Measurements from ENCODE around the gene SCO2.

Gene SCO2

DNA sequence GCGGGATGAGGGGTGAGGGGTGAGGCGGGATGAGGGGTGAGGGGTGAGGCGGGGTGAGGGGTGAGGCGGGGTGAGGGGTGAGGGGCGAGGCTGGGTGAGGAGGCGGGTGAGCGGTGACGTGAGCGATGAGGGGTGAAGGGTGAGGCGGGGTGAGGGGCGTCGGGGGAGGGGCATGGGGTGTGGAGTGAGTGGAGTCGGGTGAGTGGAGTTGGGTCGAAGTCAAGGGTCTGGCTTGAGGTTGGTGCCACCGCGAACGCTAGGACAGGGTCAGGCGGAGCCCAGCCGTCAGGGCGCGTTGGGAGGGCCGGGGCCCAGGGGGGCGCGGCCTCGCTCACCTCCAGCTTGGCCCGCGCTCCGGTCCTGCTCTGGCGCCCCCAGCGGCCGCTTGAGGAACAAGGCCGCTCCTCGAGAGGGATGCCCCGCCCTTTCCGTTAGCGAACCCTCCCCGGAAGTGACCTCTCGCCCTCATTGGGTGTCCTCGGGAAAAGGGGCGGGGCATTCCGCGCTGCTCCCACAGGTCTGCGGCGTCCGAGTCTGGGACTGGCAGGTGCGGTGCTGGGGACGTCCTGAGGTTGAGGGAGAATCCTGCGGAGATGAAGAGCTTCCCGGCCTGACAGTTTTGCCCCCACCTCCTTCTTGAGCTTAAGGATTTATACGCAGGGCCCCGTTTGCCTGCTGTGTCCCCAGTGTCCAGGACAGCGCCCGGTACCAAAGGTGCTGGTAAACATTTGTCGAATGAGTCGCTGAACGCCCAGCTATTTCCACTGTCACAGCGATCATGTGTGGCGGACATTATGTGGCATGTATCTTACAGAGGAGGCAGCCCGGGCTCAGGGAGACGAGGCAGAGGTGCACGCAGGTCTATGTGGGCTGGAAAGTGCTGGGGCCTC is 37.4 kb upstream of the SCO2 start, which contains the start of gene SYCE3 (continued):
- TF ChIP-seq TRIM28 (IDR thresholded peaks at IDR 0.05; ENCODE audit: borderline replicate concordance, low read length) (no peak), ZNF596 (tag by site-specific recombination; IDR thresholded peaks at IDR 0.05) (no peak), ZNF707 (tag by site-specific recombination; IDR thresholded peaks at IDR 0.05) (no peak), ZNF501 (tag by site-specific recombination; IDR thresholded peaks at IDR 0.05) (no peak), KLF8 (tag by site-specific recombination; IDR thresholded peaks at IDR 0.05) (peak; percentile 98), ZNF830 (tag by site-specific recombination; IDR thresholded peaks at IDR 0.05; ENCODE audit: low read depth) (no peak), ZNF747 (tag by site-specific recombination; IDR thresholded peaks at IDR 0.05) (no peak), KLF16 (tag by site-specific recombination; IDR thresholded peaks at IDR 0.05) (peak; percentile 96), KLF10 (tag by site-specific recombination; IDR thresholded peaks at IDR 0.05) (no peak; the same call in 1 of the 2 replicates), SALL2 (tag by site-specific recombination; IDR thresholded peaks at IDR 0.05; ENCODE audit: borderline replicate concordance) (no peak), ZBTB20 (tag by site-specific recombination; IDR thresholded peaks at IDR 0.05) (peak; percentile 47; the same call in 1 of the 2 replicates), KLF9 (tag by site-specific recombination; IDR thresholded peaks at IDR 0.05; ENCODE audit: low read depth) (peak; percentile 95), ZNF174 (tag by site-specific recombination; IDR thresholded peaks at IDR 0.05) (no peak), ZXDB (tag by site-specific recombination; IDR thresholded peaks at IDR 0.05) (0 out of 2 replicates have a peak, but pooled peaks have one; percentile 24), ZNF623 (tag by site-specific recombination; IDR thresholded peaks at IDR 0.05) (no peak), PRDM10 (tag by site-specific recombination; IDR thresholded peaks at IDR 0.05) (peak; percentile 28; the same call in 1 of the 2 replicates), ZNF362 (tag by site-specific recombination; IDR thresholded peaks at IDR 0.05) (no peak), ZNF19 (tag by site-specific recombination; IDR thresholded peaks at IDR 0.05; ENCODE audit: low read depth) (no peak), INSM2 (tag by site-specific recombination; IDR thresholded peaks at IDR 0.05) (peak; percentile 55), ZBTB8A (tag by site-specific recombination; IDR thresholded peaks at IDR 0.05) (peak; percentile 25; the same call in 1 of the 2 replicates), ZIC2 (tag by site-specific recombination; IDR thresholded peaks at IDR 0.05) (peak; percentile 53; the same call in 1 of the 2 replicates), ZNF24 (tag by site-specific recombination; IDR thresholded peaks at IDR 0.05) (no peak), ZNF629 (tag by site-specific recombination; IDR thresholded peaks at IDR 0.05) (peak; percentile 57), ZNF341 (tag by site-specific recombination; IDR thresholded peaks at IDR 0.05; ENCODE audit: low read depth) (peak; percentile 19; the same call in 1 of the 2 replicates), ZNF2 (tag by site-specific recombination; IDR thresholded peaks at IDR 0.05) (no peak)
- TF ChIP-seq, protein P1, sequence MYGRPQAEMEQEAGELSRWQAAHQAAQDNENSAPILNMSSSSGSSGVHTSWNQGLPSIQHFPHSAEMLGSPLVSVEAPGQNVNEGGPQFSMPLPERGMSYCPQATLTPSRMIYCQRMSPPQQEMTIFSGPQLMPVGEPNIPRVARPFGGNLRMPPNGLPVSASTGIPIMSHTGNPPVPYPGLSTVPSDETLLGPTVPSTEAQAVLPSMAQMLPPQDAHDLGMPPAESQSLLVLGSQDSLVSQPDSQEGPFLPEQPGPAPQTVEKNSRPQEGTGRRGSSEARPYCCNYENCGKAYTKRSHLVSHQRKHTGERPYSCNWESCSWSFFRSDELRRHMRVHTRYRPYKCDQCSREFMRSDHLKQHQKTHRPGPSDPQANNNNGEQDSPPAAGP (tag by site-specific recombination; IDR thresholded peaks at IDR 0.05), result peak; percentile 68; the same call in 1 of the 2 replicates
- TF ChIP-seq, protein P2, sequence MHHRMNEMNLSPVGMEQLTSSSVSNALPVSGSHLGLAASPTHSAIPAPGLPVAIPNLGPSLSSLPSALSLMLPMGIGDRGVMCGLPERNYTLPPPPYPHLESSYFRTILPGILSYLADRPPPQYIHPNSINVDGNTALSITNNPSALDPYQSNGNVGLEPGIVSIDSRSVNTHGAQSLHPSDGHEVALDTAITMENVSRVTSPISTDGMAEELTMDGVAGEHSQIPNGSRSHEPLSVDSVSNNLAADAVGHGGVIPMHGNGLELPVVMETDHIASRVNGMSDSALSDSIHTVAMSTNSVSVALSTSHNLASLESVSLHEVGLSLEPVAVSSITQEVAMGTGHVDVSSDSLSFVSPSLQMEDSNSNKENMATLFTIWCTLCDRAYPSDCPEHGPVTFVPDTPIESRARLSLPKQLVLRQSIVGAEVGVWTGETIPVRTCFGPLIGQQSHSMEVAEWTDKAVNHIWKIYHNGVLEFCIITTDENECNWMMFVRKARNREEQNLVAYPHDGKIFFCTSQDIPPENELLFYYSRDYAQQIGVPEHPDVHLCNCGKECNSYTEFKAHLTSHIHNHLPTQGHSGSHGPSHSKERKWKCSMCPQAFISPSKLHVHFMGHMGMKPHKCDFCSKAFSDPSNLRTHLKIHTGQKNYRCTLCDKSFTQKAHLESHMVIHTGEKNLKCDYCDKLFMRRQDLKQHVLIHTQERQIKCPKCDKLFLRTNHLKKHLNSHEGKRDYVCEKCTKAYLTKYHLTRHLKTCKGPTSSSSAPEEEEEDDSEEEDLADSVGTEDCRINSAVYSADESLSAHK (tag by site-specific recombination; IDR thresholded peaks at IDR 0.05), result no peak
- TF ChIP-seq, protein P3, sequence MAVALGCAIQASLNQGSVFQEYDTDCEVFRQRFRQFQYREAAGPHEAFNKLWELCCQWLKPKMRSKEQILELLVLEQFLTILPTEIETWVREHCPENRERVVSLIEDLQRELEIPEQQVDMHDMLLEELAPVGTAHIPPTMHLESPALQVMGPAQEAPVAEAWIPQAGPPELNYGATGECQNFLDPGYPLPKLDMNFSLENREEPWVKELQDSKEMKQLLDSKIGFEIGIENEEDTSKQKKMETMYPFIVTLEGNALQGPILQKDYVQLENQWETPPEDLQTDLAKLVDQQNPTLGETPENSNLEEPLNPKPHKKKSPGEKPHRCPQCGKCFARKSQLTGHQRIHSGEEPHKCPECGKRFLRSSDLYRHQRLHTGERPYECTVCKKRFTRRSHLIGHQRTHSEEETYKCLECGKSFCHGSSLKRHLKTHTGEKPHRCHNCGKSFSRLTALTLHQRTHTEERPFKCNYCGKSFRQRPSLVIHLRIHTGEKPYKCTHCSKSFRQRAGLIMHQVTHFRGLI (tag by site-specific recombination; IDR thresholded peaks at IDR 0.05), result peak; percentile 75
